IMR-90 (cell line): ENCODE measurements around the gene NEK6. TPM values are rescaled to one million over a fixed set of nuclear protein-coding genes. Genes with fewer than 3 reads are reported as not detected.

Experiments used
- ATAC-seq: fragments of 200-7000 bp; cut with Tn5 transposase; 2 replicates; pipeline ENCODE4 v1.9.1; 2020; ENCODE audit warnings: low read depth, mild to moderate bottlenecking, moderate library complexity
- BruUV-seq: library from RNA; stranded (reverse); fragments of 400-500 nt; replicated peaks from 2 replicates; lab custom pipeline; 2021; lab: Mats Ljungman, UMichigan
- CTCF ChIA-PET: fragments of 300-600 bp; formaldehyde crosslinking; extraction: SDS; loops from one replicate; lab custom pipeline; 2021; ENCODE audit warnings: antibody characterized with exemption; lab: Yijun Ruan, JAX
- POLR2A ChIA-PET: fragments of 300-600 bp; sonication (Branson Sonifier 250); formaldehyde crosslinking; loops from one replicate; lab custom pipeline; 2022; ENCODE audit warnings: antibody characterized with exemption; ENCODE audit not compliant: unreplicated experiment; lab: Charles Lee
- DNase-seq: peaks from one replicate; pipeline ENCODE4 v3.0.0; 2013
- H2AFZ ChIP-seq: replicated peaks from 2 replicates; pipeline ENCODE3; 2013; ENCODE audit warnings: low read length, mild to moderate bottlenecking; ENCODE audit not compliant: poor library complexity
- H2AK5ac ChIP-seq: 2 replicates; pipeline ENCODE4 v1.6.1; 2013; ENCODE audit warnings: low read depth, low read length, inconsistent platforms
- H2AK9ac ChIP-seq: replicated peaks from 2 replicates; pipeline ENCODE3; 2013; ENCODE audit warnings: mild to moderate bottlenecking, low read depth, low read length, moderate library complexity; ENCODE audit not compliant: poor library complexity
- H2BK120ac ChIP-seq: 2 replicates; pipeline ENCODE4 v1.6.1; 2013; ENCODE audit warnings: low read depth, low read length, inconsistent platforms
- H2BK15ac ChIP-seq: 3 replicates; pipeline ENCODE4 v1.6.1; 2013; ENCODE audit warnings: low read depth, low read length, inconsistent platforms
- H2BK20ac ChIP-seq: 2 replicates; pipeline ENCODE4 v1.6.1; 2013; ENCODE audit warnings: low read depth, mild to moderate bottlenecking, inconsistent platforms, low read length, moderate library complexity
- H2BK5ac ChIP-seq: 2 replicates; pipeline ENCODE4 v1.6.1; 2013; ENCODE audit warnings: mild to moderate bottlenecking, low read depth, low read length, inconsistent platforms; ENCODE audit not compliant: poor library complexity, severe bottlenecking
- H3K14ac ChIP-seq: replicated peaks from 2 replicates; pipeline ENCODE4 v1.6.1; 2013; ENCODE audit warnings: low read depth, low read length, inconsistent platforms
- H3K18ac ChIP-seq: 2 replicates; pipeline ENCODE4 v1.6.1; 2013; ENCODE audit warnings: low read depth, low read length, control low read depth
- H3K23ac ChIP-seq: 2 replicates; pipeline ENCODE4 v1.6.1; 2013; ENCODE audit warnings: low read depth, low read length, inconsistent platforms
- H3K27ac ChIP-seq: 2 replicates; pipeline ENCODE4 v1.5.1; 2013; ENCODE audit warnings: mild to moderate bottlenecking, control low read depth, low read length; ENCODE audit not compliant: insufficient read depth
- H3K27me3 ChIP-seq: 2 replicates; pipeline ENCODE4 v1.6.1; 2013; ENCODE audit warnings: low read length; ENCODE audit not compliant: control insufficient read depth, insufficient read depth
- H3K36me3 ChIP-seq: 2 replicates; pipeline ENCODE4 v1.6.1; 2013; ENCODE audit warnings: low read length, mixed read lengths; ENCODE audit not compliant: control insufficient read depth, insufficient read depth
- H3K4ac ChIP-seq: 2 replicates; pipeline ENCODE4 v1.6.1; 2013; ENCODE audit warnings: low read depth, low read length, inconsistent platforms
- H3K4me1 ChIP-seq: 2 replicates; pipeline ENCODE4 v1.6.1; 2013; ENCODE audit warnings: low read length, mixed read lengths; ENCODE audit not compliant: control insufficient read depth, insufficient read depth
- H3K4me2 ChIP-seq: 2 replicates; pipeline ENCODE4 v1.6.1; 2013; ENCODE audit warnings: low read depth, mild to moderate bottlenecking, control low read depth, low read length, moderate library complexity
- H3K4me3 ChIP-seq: 2 replicates; pipeline ENCODE4 v1.5.1; 2013; ENCODE audit warnings: low read depth, mild to moderate bottlenecking, control low read depth, low read length, moderate library complexity; ENCODE audit not compliant: insufficient read depth
- H3K56ac ChIP-seq: 2 replicates; pipeline ENCODE4 v1.6.1; 2013; ENCODE audit warnings: low read length, inconsistent platforms; ENCODE audit not compliant: insufficient read depth; ENCODE audit errors: extremely low read depth
- H3K79me1 ChIP-seq, 2 experiments: 2 replicates each; pipeline ENCODE4 v1.6.1; 2013; ENCODE audit warnings: low read length in 2 of 2, inconsistent platforms in 1 of 2, low read depth in 1 of 2
- H3K9ac ChIP-seq: 2 replicates; pipeline ENCODE4 v1.6.1; 2013; ENCODE audit warnings: low read depth, low read length, control low read depth
- H3K9me1 ChIP-seq: 2 replicates; pipeline ENCODE4 v1.6.1; 2013; ENCODE audit warnings: low read length, inconsistent platforms; ENCODE audit not compliant: insufficient read depth
- H3K9me3 ChIP-seq: 2 replicates; pipeline ENCODE4 v1.6.1; 2013; ENCODE audit warnings: low read length; ENCODE audit not compliant: control insufficient read depth, insufficient read depth
- H4K20me1 ChIP-seq: 2 replicates; pipeline ENCODE4 v1.6.1; 2013; ENCODE audit warnings: low read length, inconsistent platforms; ENCODE audit not compliant: insufficient read depth
- H4K5ac ChIP-seq: 2 replicates; pipeline ENCODE4 v1.6.1; 2013; ENCODE audit warnings: mild to moderate bottlenecking, low read depth, low read length, control low read depth
- H4K8ac ChIP-seq, 2 experiments: 2 replicates each; pipeline ENCODE4 v1.6.1; 2013; ENCODE audit warnings: low read depth in 2 of 2, low read length in 2 of 2, control low read depth in 1 of 2, inconsistent platforms in 1 of 2
- H4K91ac ChIP-seq: 2 replicates; pipeline ENCODE4 v1.6.1; 2013; ENCODE audit warnings: low read depth, low read length, inconsistent platforms; ENCODE audit not compliant: insufficient read depth
- CTCF ChIP-seq: conservative IDR thresholded peaks from 2 replicates; pipeline ENCODE4 v1.5.1; 2012; ENCODE audit warnings: mild to moderate bottlenecking, low read depth, low read length, improper control_type of control experiment
- MXI1 ChIP-seq: IDR thresholded peaks from 2 replicates; pipeline ENCODE4 v1.6.1; 2012; ENCODE audit warnings: low read depth, mild to moderate bottlenecking, low read length, moderate library complexity, borderline replicate concordance
- NFE2L2 ChIP-seq: fragments of 150-350 bp; IDR thresholded peaks from 2 replicates; pipeline ENCODE4 v1.6.1; 2016; ENCODE audit warnings: low read depth, mild to moderate bottlenecking, low read length
- WGBS, 2 experiments: methylation state at CpG; one replicate each; pipeline versions ENCODE4 v1.1.5 to v1.1.7; 2013; ENCODE audit warnings: missing lambda C conversion rate in 2 of 2; ENCODE audit not compliant: insufficient read length in 1 of 2; ENCODE audit errors: extremely low coverage in 2 of 2; 5-methylcytosine and 5-hydroxymethylcytosine counted together
- dilution Hi-C: fragments of 300-500 bp; cut with HindIII; formaldehyde crosslinking; loops from one replicate; pipeline ENCODE4 v1.14.3; 2018; ENCODE audit warnings: low sequenced_read_pairs; ENCODE audit not compliant: unreplicated experiment
- in situ Hi-C: fragments of 300-500 bp; cut with MboI; formaldehyde crosslinking; loops from 3 replicates; pipeline ENCODE4 v1.14.3; 2019; ENCODE audit warnings: low sequenced_read_pairs, inconsistent platforms, mixed read lengths
- intact Hi-C: fragments of 100-400 bp; cut with micrococcal nuclease; formaldehyde crosslinking; loops from 2 replicates; pipeline ENCODE4 v1.10.0; 2022
- polyA plus RNA-seq, 3 experiments: library from polyadenylated mRNA; depleted of rRNA; stranded (reverse); fragments of >200 nt; gene quantifications; 2 replicates each; pipeline ENCODE4 v1.2.3, GENCODE V29; 2012; ENCODE audit warnings: low replicate concordance in 1 of 3
- total RNA-seq: library from RNA; depleted of rRNA; stranded (reverse); fragments of >200 nt; gene quantifications from 2 replicates; pipeline ENCODE4 v1.2.3, GENCODE V29; 2012

NEK6 gene
- total and polyA plus RNA-seq, 2 of the 4 experiments (the other 2 are of a cell fraction), result 79.9 to 112 TPM

- Histone ChIP-seq H3K56ac (no peak overlapping the region), H2AK5ac (no peak overlapping the region), H3K4me1 (no peaks in the 10 kb centered on the region), H3K4me3 (no peak overlapping the region), H4K20me1 (peaks cover 4% of the 10 kb centered on the region), H3K36me3 (peaks cover 90% of the 10 kb centered on the region), H4K8ac (no peak overlapping the region), H2BK20ac (no peak overlapping the region), H3K79me1 (peaks cover 8 to 64% of the 10 kb centered on the region in 2 experiments), H2BK15ac (no peak overlapping the region), H3K18ac (no peak overlapping the region), H3K23ac (no peak overlapping the region), H4K5ac (no peak overlapping the region), H3K9ac (no peak overlapping the region), H4K91ac (no peak overlapping the region), H3K9me1 (peaks cover 3% of the 10 kb centered on the region; the same call in 1 of the 2 replicates), H2BK5ac (no peak overlapping the region), H3K14ac (no peak overlapping the region), H3K27ac (no peak overlapping the region), H3K9me3 (no peaks in the 10 kb centered on the region), H2BK120ac (no peak overlapping the region), H3K4ac (no peak overlapping the region), H2AFZ (peak overlapping the region; percentile 41), H3K4me2 (no peak overlapping the region), H3K27me3 (no peaks in the 10 kb centered on the region), H2AK9ac (no peak overlapping the region)
- in situ Hi-C loops (no loop called here), dilution Hi-C loops (no loop called here), intact Hi-C loops (no loop called here)
- CTCF ChIA-PET, result no interaction called here
- no peak for TF ChIP-seq MXI1
- TF ChIP-seq NFE2L2, result no peak
- no peak for TF ChIP-seq CTCF
- 94% methylated on average over 9 of the region's 19 CpGs; no CpG with 5 or more reads in 1 of the 2 experiments for WGBS, 2 experiments
- no TSS peak for BruUV-seq
- no peak for DNase-seq
- ATAC-seq, result no peak
- POLR2A ChIA-PET, result no interaction called here
Measured at GRCh38 chr9:124329206-124329792, 71.5 kb downstream of the NEK6 start.
